ENCODE results near the gene WDR90. TPM values are rescaled to one million over a fixed set of nuclear protein-coding genes. Genes with fewer than 3 reads are reported as not detected.

The WDR90 gene
- total and polyA plus RNA-seq, 2 of the 13 experiments (the other 11 are each of a cell fraction or from before 2014, with no cell fraction given): 14.9 to 28.9 TPM

- TF ChIP-seq MAZ (IDR thresholded peaks at IDR 0.05; ENCODE audit: borderline replicate concordance, low read depth, low read length) (peak; percentile 95), MAZ (CRISPR knock-in tag; IDR thresholded peaks at IDR 0.05; ENCODE audit: low read depth) (peak; percentile 99), ZNF572 (CRISPR knock-in tag; IDR thresholded peaks at IDR 0.05) (no peak), ZNF704 (CRISPR knock-in tag; IDR thresholded peaks at IDR 0.05; ENCODE audit: borderline replicate concordance) (peak; percentile 58; the same call in 1 of the 2 replicates), ZNF556 (CRISPR knock-in tag; IDR thresholded peaks at IDR 0.05; ENCODE audit: borderline replicate concordance) (peak; percentile 89; the same call in 1 of the 2 replicates), ZBTB1 (CRISPR knock-in tag; IDR thresholded peaks at IDR 0.05; ENCODE audit: borderline replicate concordance) (no peak), ZNF180 (CRISPR knock-in tag; IDR thresholded peaks at IDR 0.05; ENCODE audit: borderline replicate concordance, low read depth) (no peak), ZNF605 (CRISPR knock-in tag; IDR thresholded peaks at IDR 0.05) (no peak), ZNF589 (CRISPR knock-in tag; conservative IDR thresholded peaks at IDR 0.05) (no peak), ESRRA (CRISPR knock-in tag; IDR thresholded peaks at IDR 0.05; ENCODE audit: low read depth) (peak; percentile 62; the same call in 1 of the 2 replicates), ZSCAN20 (CRISPR knock-in tag; IDR thresholded peaks at IDR 0.05; ENCODE audit: borderline replicate concordance) (peak; percentile 83; the same call in 1 of the 2 replicates), RBAK (CRISPR knock-in tag; IDR thresholded peaks at IDR 0.05) (no peak), IKZF5 (CRISPR knock-in tag; IDR thresholded peaks at IDR 0.05) (no peak; the same call in 1 of the 2 replicates), ZFYVE20 (CRISPR knock-in tag; IDR thresholded peaks at IDR 0.05; ENCODE audit: borderline replicate concordance, low read depth) (no peak; the same call in 1 of the 2 replicates), ZNF879 (CRISPR knock-in tag; IDR thresholded peaks at IDR 0.05) (no peak), IKZF1 (IDR thresholded peaks at IDR 0.05) (no peak), ZNF709 (CRISPR knock-in tag; IDR thresholded peaks at IDR 0.05) (no peak), ZNF7 (CRISPR knock-in tag; IDR thresholded peaks at IDR 0.05) (no peak), CEBPG (CRISPR knock-in tag; IDR thresholded peaks at IDR 0.05) (peak; percentile 60)
- TF ChIP-seq, protein P1, sequence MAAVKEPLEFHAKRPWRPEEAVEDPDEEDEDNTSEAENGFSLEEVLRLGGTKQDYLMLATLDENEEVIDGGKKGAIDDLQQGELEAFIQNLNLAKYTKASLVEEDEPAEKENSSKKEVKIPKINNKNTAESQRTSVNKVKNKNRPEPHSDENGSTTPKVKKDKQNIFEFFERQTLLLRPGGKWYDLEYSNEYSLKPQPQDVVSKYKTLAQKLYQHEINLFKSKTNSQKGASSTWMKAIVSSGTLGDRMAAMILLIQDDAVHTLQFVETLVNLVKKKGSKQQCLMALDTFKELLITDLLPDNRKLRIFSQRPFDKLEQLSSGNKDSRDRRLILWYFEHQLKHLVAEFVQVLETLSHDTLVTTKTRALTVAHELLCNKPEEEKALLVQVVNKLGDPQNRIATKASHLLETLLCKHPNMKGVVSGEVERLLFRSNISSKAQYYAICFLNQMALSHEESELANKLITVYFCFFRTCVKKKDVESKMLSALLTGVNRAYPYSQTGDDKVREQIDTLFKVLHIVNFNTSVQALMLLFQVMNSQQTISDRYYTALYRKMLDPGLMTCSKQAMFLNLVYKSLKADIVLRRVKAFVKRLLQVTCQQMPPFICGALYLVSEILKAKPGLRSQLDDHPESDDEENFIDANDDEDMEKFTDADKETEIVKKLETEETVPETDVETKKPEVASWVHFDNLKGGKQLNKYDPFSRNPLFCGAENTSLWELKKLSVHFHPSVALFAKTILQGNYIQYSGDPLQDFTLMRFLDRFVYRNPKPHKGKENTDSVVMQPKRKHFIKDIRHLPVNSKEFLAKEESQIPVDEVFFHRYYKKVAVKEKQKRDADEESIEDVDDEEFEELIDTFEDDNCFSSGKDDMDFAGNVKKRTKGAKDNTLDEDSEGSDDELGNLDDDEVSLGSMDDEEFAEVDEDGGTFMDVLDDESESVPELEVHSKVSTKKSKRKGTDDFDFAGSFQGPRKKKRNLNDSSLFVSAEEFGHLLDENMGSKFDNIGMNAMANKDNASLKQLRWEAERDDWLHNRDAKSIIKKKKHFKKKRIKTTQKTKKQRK (IDR thresholded peaks at IDR 0.05; ENCODE audit: low read length): no peak
- TF ChIP-seq, protein P2, sequence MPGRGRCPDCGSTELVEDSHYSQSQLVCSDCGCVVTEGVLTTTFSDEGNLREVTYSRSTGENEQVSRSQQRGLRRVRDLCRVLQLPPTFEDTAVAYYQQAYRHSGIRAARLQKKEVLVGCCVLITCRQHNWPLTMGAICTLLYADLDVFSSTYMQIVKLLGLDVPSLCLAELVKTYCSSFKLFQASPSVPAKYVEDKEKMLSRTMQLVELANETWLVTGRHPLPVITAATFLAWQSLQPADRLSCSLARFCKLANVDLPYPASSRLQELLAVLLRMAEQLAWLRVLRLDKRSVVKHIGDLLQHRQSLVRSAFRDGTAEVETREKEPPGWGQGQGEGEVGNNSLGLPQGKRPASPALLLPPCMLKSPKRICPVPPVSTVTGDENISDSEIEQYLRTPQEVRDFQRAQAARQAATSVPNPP (CRISPR knock-in tag; IDR thresholded peaks at IDR 0.05): peak; percentile 83; the same call in 1 of the 2 replicates
- TF ChIP-seq, protein P3, sequence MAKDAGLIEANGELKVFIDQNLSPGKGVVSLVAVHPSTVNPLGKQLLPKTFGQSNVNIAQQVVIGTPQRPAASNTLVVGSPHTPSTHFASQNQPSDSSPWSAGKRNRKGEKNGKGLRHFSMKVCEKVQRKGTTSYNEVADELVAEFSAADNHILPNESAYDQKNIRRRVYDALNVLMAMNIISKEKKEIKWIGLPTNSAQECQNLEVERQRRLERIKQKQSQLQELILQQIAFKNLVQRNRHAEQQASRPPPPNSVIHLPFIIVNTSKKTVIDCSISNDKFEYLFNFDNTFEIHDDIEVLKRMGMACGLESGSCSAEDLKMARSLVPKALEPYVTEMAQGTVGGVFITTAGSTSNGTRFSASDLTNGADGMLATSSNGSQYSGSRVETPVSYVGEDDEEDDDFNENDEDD (CRISPR knock-in tag; IDR thresholded peaks at IDR 0.05; ENCODE audit: borderline replicate concordance): peak; percentile 93
Observed at GRCh38 chr16:667780-668518, 18.8 kb downstream of the WDR90 start, which contains the start of gene RHOT2 (continued).
